PC-3 (cell line): ENCODE measurements around the gene RHOH. TPM values are rescaled to one million over a fixed set of nuclear protein-coding genes. Genes with fewer than 3 reads are reported as not detected.
"Not testable (repeated sequence)": the region's sequence is repeated elsewhere in the genome, so short reads cannot be mapped to it uniquely, and the experiment has no call there.

Experiments
- ATAC-seq: fragments of 200-7000 bp; cut with Tn5 transposase; 2 replicates; pipeline ENCODE4 v1.9.1; 2020; ENCODE audit warnings: mild to moderate bottlenecking, moderate library complexity
- Bru-seq: library from RNA; stranded (reverse); fragments of 400-500 nt; gene quantifications from one replicate; lab custom pipeline; 2021; lab: Mats Ljungman, UMichigan
- BruChase-seq, 2 experiments: library from RNA; stranded (reverse); fragments of 400-500 nt; gene quantifications; one replicate each; lab custom pipeline; 2021; lab: Mats Ljungman, UMichigan
- BruUV-seq: library from RNA; stranded (reverse); fragments of 400-500 nt; replicated peaks from 2 replicates; lab custom pipeline; 2021; lab: Mats Ljungman, UMichigan
- CTCF ChIA-PET: fragments of 300-600 bp; sonication (Branson Sonifier 250); formaldehyde crosslinking; loops from one replicate; lab custom pipeline; 2022; ENCODE audit warnings: antibody characterized with exemption; lab: Charles Lee
- POLR2A ChIA-PET: fragments of 300-600 bp; sonication (Branson Sonifier 250); formaldehyde crosslinking; loops from one replicate; lab custom pipeline; 2022; ENCODE audit warnings: antibody characterized with exemption; ENCODE audit not compliant: unreplicated experiment; lab: Charles Lee
- DNase-seq: peaks from one replicate; pipeline ENCODE4 v3.0.0-alpha.2; 2015
- H2AFZ ChIP-seq: fragments of 300-600 bp; sonication (generic); 2 replicates; pipeline ENCODE4 v1.6.0; 2016; ENCODE audit warnings: antibody characterized with exemption, low read length
- H3F3A ChIP-seq: fragments of 300-600 bp; sonication (generic); one replicate; pipeline ENCODE4 v1.6.0; 2017; ENCODE audit warnings: antibody characterized with exemption, low read length, control low read depth, mild to moderate bottlenecking; ENCODE audit not compliant: unreplicated experiment
- H3K27ac ChIP-seq: fragments of 300-600 bp; sonication (generic); 2 replicates; pipeline ENCODE4 v1.5.1; 2016; ENCODE audit warnings: mild to moderate bottlenecking, low read length
- H3K27me3 ChIP-seq: fragments of 300-600 bp; sonication (generic); 2 replicates; pipeline ENCODE4 v1.6.1; 2016; ENCODE audit warnings: low read length, mixed read lengths
- H3K36me3 ChIP-seq: fragments of 300-600 bp; sonication (generic); 2 replicates; pipeline ENCODE4 v1.6.1; 2016; ENCODE audit warnings: low read depth, mixed run types, low read length, mixed read lengths
- H3K4me1 ChIP-seq: fragments of 300-600 bp; sonication (generic); 2 replicates; pipeline ENCODE4 v1.5.1; 2016; ENCODE audit warnings: low read length; ENCODE audit not compliant: insufficient read depth
- H3K4me2 ChIP-seq: fragments of 300-600 bp; sonication (generic); 2 replicates; pipeline ENCODE4 v1.6.0; 2016; ENCODE audit warnings: low read length
- H3K4me3 ChIP-seq: fragments of 300-600 bp; sonication (generic); 2 replicates; pipeline ENCODE4 v1.5.1; 2016; ENCODE audit warnings: mild to moderate bottlenecking, low read length, mixed read lengths
- H3K79me2 ChIP-seq: fragments of 300-600 bp; sonication (generic); 2 replicates; pipeline ENCODE4 v1.6.1; 2017; ENCODE audit warnings: low read length, mixed read lengths
- H3K9ac ChIP-seq: fragments of 300-600 bp; sonication (generic); 2 replicates; pipeline ENCODE4 v1.6.0; 2016; ENCODE audit warnings: mild to moderate bottlenecking, low read length
- H3K9me2 ChIP-seq: fragments of 300-600 bp; sonication (generic); replicated peaks from 2 replicates; pipeline ENCODE4 v1.6.1; 2016; ENCODE audit warnings: mixed run types, low read length, mixed read lengths
- H3K9me3 ChIP-seq: fragments of 300-600 bp; sonication (generic); 2 replicates; pipeline ENCODE4 v1.6.1; 2016; ENCODE audit warnings: low read length, mixed read lengths
- H4K20me1 ChIP-seq: fragments of 300-600 bp; sonication (generic); 2 replicates; pipeline ENCODE4 v1.6.1; 2016; ENCODE audit warnings: low read length, mixed read lengths
- CTCF ChIP-seq: fragments of 300-600 bp; sonication (generic); conservative IDR thresholded peaks from 2 replicates; pipeline ENCODE4 v1.5.1; 2017; ENCODE audit warnings: antibody characterized with exemption, low read depth, mild to moderate bottlenecking, low read length
- EZH2 ChIP-seq: fragments of 300-600 bp; sonication (generic); IDR thresholded peaks from one replicate; pipeline ENCODE4 v1.6.1; 2017; ENCODE audit warnings: antibody characterized with exemption, mild to moderate bottlenecking, low read length; ENCODE audit not compliant: unreplicated experiment
- EZH2phosphoT487 ChIP-seq: fragments of 300-600 bp; sonication (generic); IDR thresholded peaks from 2 replicates; pipeline ENCODE4 v1.6.1; 2018; ENCODE audit warnings: mild to moderate bottlenecking, antibody characterized with exemption, low read length, borderline replicate concordance
- intact Hi-C: fragments of 100-400 bp; cut with micrococcal nuclease; formaldehyde crosslinking; loops from 2 replicates; pipeline ENCODE4 v1.9.0; 2023
- long read RNA-seq: library from polyadenylated mRNA; unstranded; transcript quantifications from one replicate; pipeline ENCODE4 v2.0.0, GENCODE V29; 2021; ENCODE audit not compliant: unreplicated experiment
- total RNA-seq: library from RNA; depleted of rRNA; stranded (reverse); fragments of >200 nt; gene quantifications from 2 replicates; pipeline ENCODE4 v1.2.3, GENCODE V29; 2014; rRNA removed

Gene RHOH
- total RNA-seq = 0.12 TPM in 1 of 2 replicates, not detected in the other
- percentile 36 among the genes with signal in this experiment for Bru-seq, nascent RNA
- percentile 38 among the genes with signal in this experiment for BruChase-seq, experiment 1, labeled RNA remaining after a 6-hour chase
- percentile 46 among the genes with signal in this experiment for BruChase-seq, experiment 2, labeled RNA remaining after a 2-hour chase
- long read RNA-seq, partial matches to known transcripts = 1 of 4 reads
- long read RNA-seq, other reads (novel, unspliced or antisense) = 2 of 4 reads

- BruUV-seq = no TSS peak
- intact Hi-C loops = no loop called here
- Histone ChIP-seq H3K4me3 (no peak within 1 kb of the TSS), H3K9me3 (no peaks in the 10 kb centered on the region), H3K9me2 (no peaks in the 10 kb centered on the region), H3K79me2 (no peaks in the 10 kb centered on the region), H2AFZ (no peak within 1 kb of the TSS), H4K20me1 (no peaks in the 10 kb centered on the region), H3K27me3 (no peaks in the 10 kb centered on the region), H3K36me3 (no peaks in the 10 kb centered on the region), H3K4me2 (no peak within 1 kb of the TSS), H3F3A (no peaks in the 10 kb centered on the region), H3K4me1 (peaks cover 26% of the 10 kb centered on the region), H3K27ac (no peak within 1 kb of the TSS), H3K9ac (no peak within 1 kb of the TSS)
- POLR2A ChIA-PET = no interaction called here
- ATAC-seq (no peak), DNase-seq (no peak)
- TF ChIP-seq EZH2phosphoT487 (no peak), CTCF (no peak), EZH2 (no peak)
- CTCF ChIA-PET = no interaction called here
Measured at GRCh38 chr4:40196724-40197281, at the start of gene RHOH. Gene RHOH (plus strand): TSS chr4:40197031. CDS start chr4:40243387, 46,356 bp downstream.

DNA sequence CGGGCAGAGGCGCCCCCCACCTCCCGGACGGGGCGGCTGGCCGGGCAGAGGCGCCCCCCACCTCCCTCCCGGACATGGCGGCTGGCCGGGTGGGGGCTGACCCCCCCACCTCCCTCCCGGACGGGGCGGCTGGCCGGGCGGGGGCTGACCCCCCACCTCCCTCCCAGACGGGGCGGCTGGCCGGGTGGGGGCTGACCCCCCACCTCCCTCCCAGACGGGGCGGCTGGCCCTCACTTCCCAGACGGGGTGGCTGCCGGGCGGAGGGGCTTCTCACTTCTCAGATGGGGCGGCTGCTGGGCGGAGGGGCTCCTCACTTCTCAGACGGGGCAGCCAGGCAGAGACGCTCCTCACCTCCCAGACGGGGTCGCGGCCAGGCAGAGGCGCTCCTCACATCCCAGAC lies 49.3 kb upstream of the RHOH start:
- ATAC-seq, POLR2A ChIA-PET, intact Hi-C loops: not testable (repeated sequence)

DNA sequence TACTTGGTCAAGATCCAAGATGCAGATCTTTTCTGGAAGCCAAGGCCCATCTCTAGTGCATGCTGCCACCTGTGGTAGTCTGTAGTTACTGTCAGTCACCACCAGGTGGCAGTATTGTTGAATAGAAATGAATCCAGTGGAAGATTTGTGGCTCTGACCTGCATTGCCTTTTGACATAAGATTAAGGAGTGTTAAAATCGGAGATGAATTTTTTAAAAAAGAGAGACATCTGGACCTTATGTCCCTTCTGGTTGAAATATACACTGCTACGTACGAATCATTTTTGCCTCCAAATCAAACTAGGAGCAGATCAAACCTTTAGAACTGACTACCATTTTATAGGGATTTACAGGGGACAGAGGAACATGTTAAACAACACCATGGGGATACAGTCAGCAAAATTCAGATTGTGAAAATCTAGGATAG lies 46.9 kb upstream of the RHOH start:
- Histone ChIP-seq H2AFZ (no peak overlapping the region), H3K9ac (no peak overlapping the region), H3K4me1 (no peaks in the 10 kb centered on the region), H3K36me3 (no peaks in the 10 kb centered on the region), H3K4me2 (no peak overlapping the region), H3K79me2 (no peaks in the 10 kb centered on the region), H3F3A (no peaks in the 10 kb centered on the region), H3K27ac (peak overlapping the region; percentile 14), H3K4me3 (no peak overlapping the region), H3K27me3 (no peaks in the 10 kb centered on the region), H3K9me2 (no peaks in the 10 kb centered on the region), H4K20me1 (no peaks in the 10 kb centered on the region), H3K9me3 (no peaks in the 10 kb centered on the region)
- BruUV-seq = no TSS peak
- DNase-seq = peak; percentile 86
- CTCF ChIA-PET = no interaction called here
- ATAC-seq = peak; percentile 65
- TF ChIP-seq CTCF (peak; percentile 74), EZH2 (no peak)
- POLR2A ChIA-PET = interaction anchor here (0.6 to 0.7 kb wide), 2 partner anchors 70 to 143 kb away, joined by 5 to 11 read pairs; no protein-coding TSS in a partner anchor
- intact Hi-C loops = loop anchor here (1.0 to 10.0 kb wide), 2 partner anchors 159 to 585 kb away; no protein-coding TSS in a partner anchor

More for the DNA sequence above, 49.3 kb upstream of the RHOH start:
- H3K9ac ChIP-seq, H3K9me3 ChIP-seq, BruUV-seq, H3K27me3 ChIP-seq, CTCF ChIA-PET, H3K79me2 ChIP-seq, H3K4me3 ChIP-seq, H4K20me1 ChIP-seq, H3K36me3 ChIP-seq, H3K27ac ChIP-seq, DNase-seq, H3F3A ChIP-seq, H3K9me2 ChIP-seq, H2AFZ ChIP-seq, H3K4me2 ChIP-seq, H3K4me1 ChIP-seq: not testable (repeated sequence)
